ENCODE results near the gene MDN1. TPM values are rescaled to one million over a fixed set of nuclear protein-coding genes. Genes with fewer than 3 reads are reported as not detected.
"Not testable (repeated sequence)": the region's sequence is repeated elsewhere in the genome, so short reads cannot be mapped to it uniquely, and the experiment has no call there.

MDN1 gene
- total and polyA plus RNA-seq, 8 donors, result 5.5 to 69.2 (median 17.7) TPM

DNA sequence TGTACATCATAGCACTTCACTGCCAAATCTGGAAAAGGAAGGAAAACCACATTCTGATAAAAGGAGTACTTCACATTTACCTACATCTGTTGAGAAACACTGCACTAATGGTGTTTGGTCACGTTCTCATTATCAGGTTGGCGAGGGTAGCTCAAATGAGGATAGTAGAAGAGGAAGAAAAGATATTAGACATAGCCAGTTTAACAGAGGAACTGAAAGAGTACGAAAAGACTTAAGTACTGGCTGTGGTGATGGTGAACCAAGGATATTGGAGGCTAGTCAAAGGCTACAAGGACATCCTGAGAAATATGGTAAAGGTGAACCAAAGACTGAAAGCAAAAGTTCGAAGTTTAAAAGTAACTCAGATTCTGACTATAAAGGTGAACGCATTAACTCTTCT is 42.7 kb upstream of the MDN1 start:
- Histone ChIP-seq H3K4me3 (no peak overlapping the region), H3K9me3 (no peaks in the 10 kb centered on the region), H3K27me3 (no peaks in the 10 kb centered on the region), H3K27ac (no peak overlapping the region), H3K36me3 (peaks cover 61 to 100% (median 99%) of the 10 kb centered on the region in 4 donors), H3K4me1 (no peaks in the 10 kb centered on the region)
- no peak for DNase-seq
- 90 to 94% (median 93%) methylated on average over 5 of the region's 5 CpGs for WGBS, 5 donors
- no peak for TF ChIP-seq POLR2A (IDR thresholded peaks at IDR 0.05)
- no peak for TF ChIP-seq EP300 (IDR thresholded peaks at IDR 0.05)
- TF ChIP-seq POLR2AphosphoS5 (IDR thresholded peaks at IDR 0.05), result no peak
- TF ChIP-seq, protein P1, sequence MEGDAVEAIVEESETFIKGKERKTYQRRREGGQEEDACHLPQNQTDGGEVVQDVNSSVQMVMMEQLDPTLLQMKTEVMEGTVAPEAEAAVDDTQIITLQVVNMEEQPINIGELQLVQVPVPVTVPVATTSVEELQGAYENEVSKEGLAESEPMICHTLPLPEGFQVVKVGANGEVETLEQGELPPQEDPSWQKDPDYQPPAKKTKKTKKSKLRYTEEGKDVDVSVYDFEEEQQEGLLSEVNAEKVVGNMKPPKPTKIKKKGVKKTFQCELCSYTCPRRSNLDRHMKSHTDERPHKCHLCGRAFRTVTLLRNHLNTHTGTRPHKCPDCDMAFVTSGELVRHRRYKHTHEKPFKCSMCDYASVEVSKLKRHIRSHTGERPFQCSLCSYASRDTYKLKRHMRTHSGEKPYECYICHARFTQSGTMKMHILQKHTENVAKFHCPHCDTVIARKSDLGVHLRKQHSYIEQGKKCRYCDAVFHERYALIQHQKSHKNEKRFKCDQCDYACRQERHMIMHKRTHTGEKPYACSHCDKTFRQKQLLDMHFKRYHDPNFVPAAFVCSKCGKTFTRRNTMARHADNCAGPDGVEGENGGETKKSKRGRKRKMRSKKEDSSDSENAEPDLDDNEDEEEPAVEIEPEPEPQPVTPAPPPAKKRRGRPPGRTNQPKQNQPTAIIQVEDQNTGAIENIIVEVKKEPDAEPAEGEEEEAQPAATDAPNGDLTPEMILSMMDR (IDR thresholded peaks at IDR 0.05), result no peak
- intact Hi-C loops (cut with DNase I; ENCODE audit: low total_unique reads), result no loop called here

DNA sequence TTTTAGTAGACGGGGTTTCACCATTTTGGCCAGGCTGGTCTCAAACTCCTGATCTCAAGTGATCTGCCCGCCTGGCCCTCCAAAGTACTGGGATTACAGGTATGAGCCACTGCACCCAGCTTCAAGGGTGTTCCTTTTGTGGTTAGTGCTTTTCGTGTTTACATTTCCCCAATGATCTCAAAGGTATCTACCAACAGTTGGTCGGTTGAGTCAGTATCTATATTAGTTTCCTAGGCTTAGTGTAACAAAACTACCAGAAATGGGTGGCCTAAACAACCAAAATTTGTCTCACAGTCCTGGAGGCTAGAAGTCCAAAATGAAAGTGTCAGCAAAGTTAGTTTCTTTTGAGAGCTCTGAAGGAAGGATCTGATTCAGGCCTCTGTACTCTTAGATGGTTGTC is 40.1 kb upstream of the MDN1 start:
- H3K36me3 ChIP-seq, result peaks cover 67 to 100% (median 99%) of the 10 kb centered on the region in 4 donors

GRCh38 chr6:89858041-89858440 is 38.4 kb upstream of the MDN1 start:
- no peaks in the 10 kb centered on the region for H3K4me1 ChIP-seq
- 91 to 100% (median 95%) methylated on average over 1 of the region's 1 CpG for WGBS, 5 donors
- H3K36me3 ChIP-seq, result peaks cover 77 to 100% (median 100%) of the 10 kb centered on the region in 4 donors
- H3K4me3 ChIP-seq, result no peak overlapping the region
- DNase-seq, result no peak
- intact Hi-C loops (cut with DNase I; ENCODE audit: low total_unique reads), result no loop called here
- H3K9me3 ChIP-seq, result no peaks in the 10 kb centered on the region
- TF ChIP-seq POLR2AphosphoS5 (IDR thresholded peaks at IDR 0.05) (no peak), POLR2A (IDR thresholded peaks at IDR 0.05) (no peak), EP300 (IDR thresholded peaks at IDR 0.05) (no peak)
- TF ChIP-seq, protein P1 (IDR thresholded peaks at IDR 0.05), result no peak
- H3K27me3 ChIP-seq, result no peaks in the 10 kb centered on the region
- no peak overlapping the region for H3K27ac ChIP-seq

More for the DNA sequence above, 40.1 kb upstream of the MDN1 start:
- no peak overlapping the region for H3K4me3 ChIP-seq
- WGBS, 5 donors, result 83 to 90% (median 86%) methylated on average over 4 of the region's 4 CpGs
- H3K27me3 ChIP-seq, result no peaks in the 10 kb centered on the region
- TF ChIP-seq, protein P1 (IDR thresholded peaks at IDR 0.05), result no peak
- TF ChIP-seq POLR2A (IDR thresholded peaks at IDR 0.05), result no peak
- H3K4me1 ChIP-seq, result no peaks in the 10 kb centered on the region
- H3K9me3 ChIP-seq, result no peaks in the 10 kb centered on the region
- DNase-seq, result no peak
- H3K27ac ChIP-seq, result no peak overlapping the region
- intact Hi-C loops (cut with DNase I; ENCODE audit: low total_unique reads), result no loop called here

GRCh38 chr6:89853068-89853467 is 33.5 kb upstream of the MDN1 start:
- H3K36me3 ChIP-seq, result peaks cover 35 to 93% (median 88%) of the 10 kb centered on the region in 4 donors
- no peaks in the 10 kb centered on the region for H3K27me3 ChIP-seq
- 97 to 100% (median 100%) methylated on average over 1 of the region's 1 CpG for WGBS, 5 donors
- no peaks in the 10 kb centered on the region for H3K9me3 ChIP-seq
- TF ChIP-seq EP300 (IDR thresholded peaks at IDR 0.05) (no peak), POLR2AphosphoS5 (IDR thresholded peaks at IDR 0.05) (no peak), POLR2A (IDR thresholded peaks at IDR 0.05) (no peak)
- TF ChIP-seq, protein P1 (IDR thresholded peaks at IDR 0.05), result no peak
- no peak overlapping the region for H3K27ac ChIP-seq
- H3K4me1 ChIP-seq, result no peaks in the 10 kb centered on the region
- intact Hi-C loops (cut with DNase I; ENCODE audit: low total_unique reads), result no loop called here
- H3K4me3 ChIP-seq, result no peak overlapping the region
- DNase-seq, result no peak

DNA sequence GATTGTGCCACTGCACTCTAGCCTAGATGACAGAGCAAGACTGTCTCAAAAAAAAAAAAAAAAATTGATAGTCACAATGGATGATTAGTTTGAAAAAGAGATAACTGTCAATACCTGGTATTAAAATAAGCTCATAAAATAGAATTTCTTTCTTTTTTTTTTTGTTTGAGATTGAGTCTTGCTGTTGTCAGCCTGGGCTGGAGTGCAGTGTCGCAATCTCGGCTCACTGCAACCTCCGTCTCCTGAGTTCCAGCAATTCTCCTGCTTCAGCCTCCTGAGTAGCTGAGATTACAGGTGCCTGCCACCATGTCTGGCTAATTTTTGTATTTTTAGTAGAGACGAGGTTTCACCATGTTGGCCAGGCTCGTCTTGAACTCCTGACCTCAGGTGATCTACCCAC is 27.9 kb upstream of the MDN1 start:
- Histone ChIP-seq H3K4me1 (peaks cover 0 to 17% (median 11%) of the 10 kb centered on the region in 4 donors), H3K36me3 (peaks cover 0 to 61% (median 55%) of the 10 kb centered on the region in 4 donors)
- DNase-seq; H3K9me3 ChIP-seq; H3K27ac ChIP-seq; H3K4me3 ChIP-seq; intact Hi-C loops (cut with DNase I; ENCODE audit: low total_unique reads); H3K27me3 ChIP-seq: not testable (repeated sequence)
- WGBS, 5 donors, result 93 to 96% (median 94%) methylated on average over 5 of the region's 5 CpGs

All from stomach (tissue), 9 donors.